ENCODE measurements around the gene ARID3C. TPM values are rescaled to one million over a fixed set of nuclear protein-coding genes. Genes with fewer than 3 reads are reported as not detected.
A peak's percentile ranks its signal among the peaks of the same experiment; 100 is the strongest.

ARID3C gene
- total and polyA plus RNA-seq, 2 of the 8 experiments (the other 6 are each of a cell fraction or from before 2014, with no cell fraction given): 0.08 TPM; not detected in 1

GRCh38 chr9:34590381-34591247 lies 38.3 kb downstream of the ARID3C start:
- Histone ChIP-seq H3K4me2 (ENCODE audit: insufficient read depth in 1 of 2, low read depth in 2 of 2, low read length in 2 of 2) (peak overlapping the region; percentile 76 to 85), H3K4ac (replicated peaks; ENCODE audit: insufficient read length, low read depth, low read length) (no peak overlapping the region), H2BK120ac (replicated peaks; ENCODE audit: low read depth, low read length) (no peak overlapping the region), H3K79me1 (ENCODE audit: low read depth, low read length) (no peaks in the 10 kb centered on the region), H3K56ac (replicated peaks; ENCODE audit: insufficient read length, low read depth, low read length) (no peak overlapping the region), H3K4me3 (ENCODE audit: extremely low read depth in 1 of 4, insufficient read depth in 2 of 4, low read depth in 3 of 4, low read length in 4 of 4) (peak overlapping the region; percentile 34 to 74 (median 52)), H3K18ac (ENCODE audit: extremely low read depth, low read length) (peak overlapping the region; percentile 84), H4K20me1 (replicated peaks in 1 of 2; ENCODE audit: control insufficient read depth in 1 of 2, insufficient read depth in 2 of 2, low read length in 2 of 2) (peaks cover 11 to 12% of the 10 kb centered on the region in 2 experiments), H3K23ac (ENCODE audit: insufficient read length) (no peak overlapping the region), H3K27me3 (replicated peaks in 1 of 4; ENCODE audit: control insufficient read depth in 3 of 4, extremely low read depth in 1 of 4, insufficient read depth in 3 of 4, low read length in 3 of 4) (peaks cover 73 to 88% (median 83%) of the 10 kb centered on the region in 4 experiments), H2BK12ac (ENCODE audit: low read depth, low read length) (0 out of 2 replicates have a peak overlapping the region, but pooled peaks have one; percentile 75), H3K9ac (replicated peaks in 1 of 4; ENCODE audit: extremely low read depth in 1 of 4, low read depth in 3 of 4, low read length in 3 of 4) (no peak overlapping the region), H3K27ac (ENCODE audit: low read depth, low read length) (no peak overlapping the region), H2AFZ (ENCODE audit: low read length) (peak overlapping the region; percentile 19; the same call in 1 of the 2 replicates), H2BK15ac (ENCODE audit: low read length) (no peak overlapping the region), H3K14ac (ENCODE audit: insufficient read length) (no peak overlapping the region), H3K23me2 (ENCODE audit: low read depth, low read length) (peaks cover 15% of the 10 kb centered on the region), H4K5ac (ENCODE audit: insufficient read length, low read depth, low read length) (no peak overlapping the region), H3K4me1 (replicated peaks in 1 of 4; ENCODE audit: control insufficient read depth in 3 of 4, insufficient read depth in 4 of 4, low read length in 3 of 4) (peaks cover 10 to 38% (median 20%) of the 10 kb centered on the region in 4 experiments), H2AK5ac (ENCODE audit: low read depth, low read length) (no peak overlapping the region), H2BK20ac (ENCODE audit: low read length) (0 out of 2 replicates have a peak overlapping the region, but pooled peaks have one; percentile 18), H3K9me3 (ENCODE audit: insufficient read depth in 2 of 2, low read depth in 1 of 2, low read length in 1 of 2) (peaks cover 0 to 4% of the 10 kb centered on the region in 2 experiments; a peak in 1 of 4 replicates), H4K91ac (replicated peaks; ENCODE audit: insufficient read length, low read length) (no peak overlapping the region), H3K79me2 (ENCODE audit: control insufficient read depth in 1 of 2, insufficient read depth in 2 of 2, low read length in 2 of 2) (no peaks in the 10 kb centered on the region), H3K36me3 (ENCODE audit: control insufficient read depth in 2 of 4, insufficient read depth in 4 of 4, low read length in 3 of 4) (peaks cover 0 to 9% (median 0%) of the 10 kb centered on the region in 4 experiments; a peak in 1 of 8 replicates), H2BK5ac (ENCODE audit: low read depth, low read length) (no peak overlapping the region), H4K8ac (ENCODE audit: extremely low read depth, insufficient read depth, low read length) (peak overlapping the region; percentile 28; the same call in 1 of the 2 replicates)
- peak; percentile 75 for TF ChIP-seq EZH2 (IDR thresholded peaks at IDR 0.05; ENCODE audit: low read depth, low read length, severe bottlenecking)
- peak; percentile 32 for TF ChIP-seq SUZ12 (IDR thresholded peaks at IDR 0.05; ENCODE audit: low read length)
- TF ChIP-seq, protein P1, sequence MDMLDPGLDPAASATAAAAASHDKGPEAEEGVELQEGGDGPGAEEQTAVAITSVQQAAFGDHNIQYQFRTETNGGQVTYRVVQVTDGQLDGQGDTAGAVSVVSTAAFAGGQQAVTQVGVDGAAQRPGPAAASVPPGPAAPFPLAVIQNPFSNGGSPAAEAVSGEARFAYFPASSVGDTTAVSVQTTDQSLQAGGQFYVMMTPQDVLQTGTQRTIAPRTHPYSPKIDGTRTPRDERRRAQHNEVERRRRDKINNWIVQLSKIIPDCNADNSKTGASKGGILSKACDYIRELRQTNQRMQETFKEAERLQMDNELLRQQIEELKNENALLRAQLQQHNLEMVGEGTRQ (IDR thresholded peaks at IDR 0.05; ENCODE audit: low read length): no peak
- peak; percentile 55 for TF ChIP-seq CTBP2 (IDR thresholded peaks at IDR 0.05; ENCODE audit: borderline replicate concordance, insufficient read depth, insufficient read length, low read length)
- TF ChIP-seq KDM1A (IDR thresholded peaks at IDR 0.05; ENCODE audit: borderline replicate concordance, low read length): peak; percentile 88
- TF ChIP-seq SP2 (IDR thresholded peaks at IDR 0.05; ENCODE audit: low read length): no peak
- ChIA-PET CTCF (ENCODE audit: partially characterized antibody) (interaction anchor here (1.0 to 11.5 kb wide), 31 partner anchors 10 to 258 kb away, joined by 3 to 214 read pairs (median 8); partner anchors contain the start of genes ARID3C, RPP25L and SIGMAR1), POLR2A (ENCODE audit: partially characterized antibody) (interaction anchor here (0.7 to 2.7 kb wide), 10 partner anchors 12 to 464 kb away, joined by 3 to 36 read pairs (median 4); partner anchors contain the start of gene DCAF12)
- DNase-seq (ENCODE audit: low read depth in 1 of 2, low spot score in 2 of 2): peak in 1 of 2 experiments; percentile 80
- 4% methylated on average over 38 of the region's 40 CpGs; no CpG with 5 or more reads in 1 of the 2 experiments for WGBS, 2 experiments (ENCODE audit: extremely low coverage in 1 of 2, insufficient coverage in 1 of 2, insufficient read length in 1 of 2, insufficient replicate concordance in 2 of 2, low coverage in 1 of 2, low lambda C conversion rate in 2 of 2, missing lambda C conversion rate in 1 of 2)
- FAIRE-seq: no peak
